ENCODE measurements around the gene TMEM186. TPM values are rescaled to one million over a fixed set of nuclear protein-coding genes. Genes with fewer than 3 reads are reported as not detected.
A peak's percentile ranks its signal among the peaks of the same experiment; 100 is the strongest.

The TMEM186 gene
- total and polyA plus RNA-seq, 9 of the 15 experiments (the other 6 are each of a cell fraction or from before 2014, with no cell fraction given) = 10.1 to 33.4 (median 16.4) TPM

DNA sequence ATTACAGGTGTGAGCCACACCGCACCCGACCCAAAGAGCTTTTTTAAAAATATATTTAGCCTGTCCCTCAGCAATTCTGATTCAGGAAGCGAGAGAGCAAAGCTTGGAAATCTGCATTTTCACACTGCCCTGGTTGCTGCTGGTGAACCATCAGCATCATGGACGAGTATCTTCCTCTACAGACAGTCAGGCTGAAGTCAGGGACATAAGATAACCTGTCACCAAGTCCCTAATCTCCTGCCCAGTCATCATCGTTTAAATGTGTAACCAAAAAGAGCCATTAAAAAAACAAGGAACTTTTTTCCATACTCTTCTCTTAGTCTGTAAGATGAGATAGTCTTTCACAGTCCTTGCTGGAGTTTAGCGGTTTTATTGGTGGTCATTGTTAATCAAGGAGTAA is 6.9 kb upstream of the TMEM186 start:
- WGBS (ENCODE audit: insufficient coverage, low coverage, missing lambda C conversion rate) = 58% methylated on average over 6 of the region's 6 CpGs
- in situ Hi-C loops (cut with MboI) = no loop called here
- no peak for TF ChIP-seq ZNF133 (CRISPR knock-in tag; IDR thresholded peaks at IDR 0.05)
- TF ChIP-seq EP300 (IDR thresholded peaks at IDR 0.05; ENCODE audit: low read length) = peak; percentile 26; the same call in 1 of the 2 replicates
- no peak for TF ChIP-seq ELF1 (tag; IDR thresholded peaks at IDR 0.05)
- TF ChIP-seq, protein P1, sequence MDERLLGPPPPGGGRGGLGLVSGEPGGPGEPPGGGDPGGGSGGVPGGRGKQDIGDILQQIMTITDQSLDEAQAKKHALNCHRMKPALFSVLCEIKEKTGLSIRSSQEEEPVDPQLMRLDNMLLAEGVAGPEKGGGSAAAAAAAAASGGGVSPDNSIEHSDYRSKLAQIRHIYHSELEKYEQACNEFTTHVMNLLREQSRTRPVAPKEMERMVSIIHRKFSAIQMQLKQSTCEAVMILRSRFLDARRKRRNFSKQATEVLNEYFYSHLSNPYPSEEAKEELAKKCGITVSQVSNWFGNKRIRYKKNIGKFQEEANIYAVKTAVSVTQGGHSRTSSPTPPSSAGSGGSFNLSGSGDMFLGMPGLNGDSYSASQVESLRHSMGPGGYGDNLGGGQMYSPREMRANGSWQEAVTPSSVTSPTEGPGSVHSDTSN (CRISPR knock-in tag; IDR thresholded peaks at IDR 0.05; ENCODE audit: low read depth) = no peak
- TF ChIP-seq, protein P1 (tag; conservative IDR thresholded peaks at IDR 0.05; ENCODE audit: low read depth) = peak; percentile 67
- TF ChIP-seq ZNF780A (CRISPR knock-in tag; IDR thresholded peaks at IDR 0.05) = no peak
- TF ChIP-seq, protein P2, sequence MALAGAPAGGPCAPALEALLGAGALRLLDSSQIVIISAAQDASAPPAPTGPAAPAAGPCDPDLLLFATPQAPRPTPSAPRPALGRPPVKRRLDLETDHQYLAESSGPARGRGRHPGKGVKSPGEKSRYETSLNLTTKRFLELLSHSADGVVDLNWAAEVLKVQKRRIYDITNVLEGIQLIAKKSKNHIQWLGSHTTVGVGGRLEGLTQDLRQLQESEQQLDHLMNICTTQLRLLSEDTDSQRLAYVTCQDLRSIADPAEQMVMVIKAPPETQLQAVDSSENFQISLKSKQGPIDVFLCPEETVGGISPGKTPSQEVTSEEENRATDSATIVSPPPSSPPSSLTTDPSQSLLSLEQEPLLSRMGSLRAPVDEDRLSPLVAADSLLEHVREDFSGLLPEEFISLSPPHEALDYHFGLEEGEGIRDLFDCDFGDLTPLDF (CRISPR knock-in tag; IDR thresholded peaks at IDR 0.05) = no peak
- TF ChIP-seq POLR2AphosphoS5 (IDR thresholded peaks at IDR 0.05; ENCODE audit: control insufficient read depth, insufficient read depth, low read depth, low read length) = 0 out of 2 replicates have a peak, but pooled peaks have one; percentile 16
- TF ChIP-seq ARID2 (IDR thresholded peaks at IDR 0.05) = no peak
- TF ChIP-seq CREM (IDR thresholded peaks at IDR 0.05; ENCODE audit: low read depth) = 0 out of 2 replicates have a peak, but pooled peaks have one; percentile 24
- TF ChIP-seq TEAD4 (IDR thresholded peaks at IDR 0.05; ENCODE audit: low read length) = peak; percentile 61; the same call in 1 of the 2 replicates
- no peak for TF ChIP-seq TEAD4 (CRISPR knock-in tag; IDR thresholded peaks at IDR 0.05; ENCODE audit: borderline replicate concordance)
- no peak for TF ChIP-seq GABPB1 (CRISPR knock-in tag; IDR thresholded peaks at IDR 0.05)
- no peak for TF ChIP-seq ZC3H8 (IDR thresholded peaks at IDR 0.05)
- peak; percentile 59 for TF ChIP-seq MEIS2 (IDR thresholded peaks at IDR 0.05; ENCODE audit: partially characterized antibody)
- TF ChIP-seq TAL1 (IDR thresholded peaks at IDR 0.05) = peak; percentile 84
- no peak for TF ChIP-seq ZNF830 (CRISPR knock-in tag; IDR thresholded peaks at IDR 0.05)
- peak; percentile 40 for TF ChIP-seq MAFG (tag; conservative IDR thresholded peaks at IDR 0.05)
- peak; percentile 73 for TF ChIP-seq GATA2 (CRISPR knock-in tag; IDR thresholded peaks at IDR 0.05)
- peak; percentile 88 for TF ChIP-seq CBFA2T3 (IDR thresholded peaks at IDR 0.05)
- peak; percentile 70 for TF ChIP-seq NCOR1 (IDR thresholded peaks at IDR 0.05)
- no peak for TF ChIP-seq ZNF408 (CRISPR knock-in tag; IDR thresholded peaks at IDR 0.05; ENCODE audit: low read depth)
- TF ChIP-seq RBFOX2 (IDR thresholded peaks at IDR 0.05; ENCODE audit: low read depth, low read length) = no peak

More for the DNA sequence above, 6.9 kb upstream of the TMEM186 start:
- FAIRE-seq = peak; percentile 74
- H3K9me1 ChIP-seq (ENCODE audit: control insufficient read depth, insufficient read depth, low read length) = no peaks in the 10 kb centered on the region
- CTCF ChIA-PET (ENCODE audit: low intra/inter-chr PET ratio) = no interaction called here
- intact Hi-C loops (cut with micrococcal nuclease) = no loop called here
- no peaks in the 10 kb centered on the region for H3K9me3 ChIP-seq (replicated peaks; ENCODE audit: control insufficient read depth, insufficient read depth, low read depth, low read length)
- H2AFZ ChIP-seq (ENCODE audit: low read depth, low read length) = no peak overlapping the region
- no peak overlapping the region for H3K4me3 ChIP-seq
- BruUV-seq (replicated peaks) = no TSS peak
- no peaks in the 10 kb centered on the region for H4K20me1 ChIP-seq (replicated peaks; ENCODE audit: control insufficient read depth, insufficient read depth, low read length)
- H3K27me3 ChIP-seq (ENCODE audit: control insufficient read depth in 2 of 2, insufficient read depth in 2 of 2, low read length in 2 of 2) = no peaks in the 10 kb centered on the region
- H3K9ac ChIP-seq (ENCODE audit: insufficient read depth in 1 of 2, low read depth in 2 of 2, low read length in 2 of 2) = no peak overlapping the region
- peaks cover under 1 to 4% of the 10 kb centered on the region in 2 experiments; a peak in 1 of 5 replicates for H3K4me1 ChIP-seq (replicated peaks in 1 of 2; ENCODE audit: control insufficient read depth in 2 of 2, insufficient read depth in 2 of 2, low read length in 2 of 2)
- peak; percentile 70 for ATAC-seq
- DNase-seq (ENCODE audit: extremely low read depth in 1 of 4, low spot score in 3 of 4) = peak in 2 of 4 experiments; percentile 32 to 52
- H3K79me2 ChIP-seq (ENCODE audit: control insufficient read depth, insufficient read depth, low read length) = peaks cover 42% of the 10 kb centered on the region
- H3K4me2 ChIP-seq (ENCODE audit: insufficient read depth, low read length) = no peak overlapping the region
- peaks cover 98% of the 10 kb centered on the region for H3K36me3 ChIP-seq (ENCODE audit: control insufficient read depth, insufficient read depth, low read length)
- POLR2A ChIA-PET = interaction anchor here (0.6 to 0.7 kb wide), 2 partner anchors 73 to 204 kb away, joined by 3 to 4 read pairs; no protein-coding TSS in a partner anchor
- H3K27ac ChIP-seq (ENCODE audit: extremely low read depth, low read depth, low read length) = no peak overlapping the region

Data from K562 (cell line).